HFFc6 (cell line): Measurements from ENCODE around the gene IHH. TPM values are rescaled to one million over a fixed set of nuclear protein-coding genes. Genes with fewer than 3 reads are reported as not detected.
A peak's percentile ranks its signal among the peaks of the same experiment; 100 is the strongest.

Experiments
- DNase-seq: peaks from one replicate; pipeline ENCODE4 v3.0.0-alpha.2; 2018
- H3K27ac Mint-ChIP-seq: 2 replicates; pipeline ENCODE4 v1.8.0; 2020; ENCODE audit warnings: mild to moderate bottlenecking, mixed read lengths
- H3K27me3 Mint-ChIP-seq: 2 replicates; pipeline ENCODE4 v1.8.0; 2021; ENCODE audit warnings: mild to moderate bottlenecking, moderate library complexity, mixed read lengths; ENCODE audit not compliant: insufficient read depth
- H3K36me3 Mint-ChIP-seq: 2 replicates; pipeline ENCODE4 v1.8.0; 2021; ENCODE audit warnings: low read depth, mixed read lengths
- H3K4me1 Mint-ChIP-seq: 2 replicates; pipeline ENCODE4 v1.8.0; 2020; ENCODE audit warnings: low read depth, mixed read lengths
- H3K4me3 Mint-ChIP-seq: 2 replicates; pipeline ENCODE4 v1.8.0; 2020; ENCODE audit warnings: mild to moderate bottlenecking, moderate library complexity, mixed read lengths
- H3K9me3 Mint-ChIP-seq: 2 replicates; pipeline ENCODE4 v1.8.0; 2020; ENCODE audit warnings: mild to moderate bottlenecking, mixed read lengths
- total RNA-seq, 6 experiments: library from RNA; stranded (reverse); fragmentation: NEBNext Ultra II Directional; extraction: Animal tissue kit (Norgen Biotek cat#: 25700); gene quantifications; 2 replicates in 1 of 6; 3 replicates in 5 of 6; pipeline ENCODE4 v1.2.3, GENCODE V29; 2021
- TF ChIP-seq, protein P1 (sequence below): fragments of 200-600 bp; sonication (generic); IDR thresholded peaks from 2 replicates; pipeline ENCODE4 v1.5.0; 2021; ENCODE audit warnings: antibody characterized with exemption, mild to moderate bottlenecking

Gene IHH
- total RNA-seq, 6 experiments from 2014 or later = not detected

DNA sequence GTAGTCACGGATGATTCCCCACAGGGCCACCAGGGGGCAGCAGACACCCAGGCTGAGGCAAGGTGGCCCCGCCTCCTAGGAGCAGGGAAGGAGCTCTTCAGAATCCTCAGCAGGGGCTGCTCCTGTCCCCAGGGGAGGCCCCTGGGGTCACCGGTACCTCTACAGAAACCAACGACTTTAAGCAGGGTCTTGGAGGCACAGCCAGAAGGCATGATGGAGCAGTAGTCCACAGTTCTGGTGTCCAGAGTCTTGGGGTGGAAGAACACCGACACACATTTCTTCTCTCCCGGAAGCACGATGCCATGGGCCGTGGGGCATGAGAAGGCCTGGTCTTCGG is 30.9 kb downstream of the IHH start:
- DNase-seq = peak; percentile 47
- H3K9me3 Mint-ChIP-seq = no peaks in the 10 kb centered on the region
- TF ChIP-seq, protein P1, sequence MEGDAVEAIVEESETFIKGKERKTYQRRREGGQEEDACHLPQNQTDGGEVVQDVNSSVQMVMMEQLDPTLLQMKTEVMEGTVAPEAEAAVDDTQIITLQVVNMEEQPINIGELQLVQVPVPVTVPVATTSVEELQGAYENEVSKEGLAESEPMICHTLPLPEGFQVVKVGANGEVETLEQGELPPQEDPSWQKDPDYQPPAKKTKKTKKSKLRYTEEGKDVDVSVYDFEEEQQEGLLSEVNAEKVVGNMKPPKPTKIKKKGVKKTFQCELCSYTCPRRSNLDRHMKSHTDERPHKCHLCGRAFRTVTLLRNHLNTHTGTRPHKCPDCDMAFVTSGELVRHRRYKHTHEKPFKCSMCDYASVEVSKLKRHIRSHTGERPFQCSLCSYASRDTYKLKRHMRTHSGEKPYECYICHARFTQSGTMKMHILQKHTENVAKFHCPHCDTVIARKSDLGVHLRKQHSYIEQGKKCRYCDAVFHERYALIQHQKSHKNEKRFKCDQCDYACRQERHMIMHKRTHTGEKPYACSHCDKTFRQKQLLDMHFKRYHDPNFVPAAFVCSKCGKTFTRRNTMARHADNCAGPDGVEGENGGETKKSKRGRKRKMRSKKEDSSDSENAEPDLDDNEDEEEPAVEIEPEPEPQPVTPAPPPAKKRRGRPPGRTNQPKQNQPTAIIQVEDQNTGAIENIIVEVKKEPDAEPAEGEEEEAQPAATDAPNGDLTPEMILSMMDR = peak; percentile 99
- H3K36me3 Mint-ChIP-seq = no peaks in the 10 kb centered on the region
- H3K4me3 Mint-ChIP-seq = no peak overlapping the region
- H3K27me3 Mint-ChIP-seq = peaks cover 45% of the 10 kb centered on the region
- no peak overlapping the region for H3K27ac Mint-ChIP-seq
- H3K4me1 Mint-ChIP-seq = no peaks in the 10 kb centered on the region

DNA sequence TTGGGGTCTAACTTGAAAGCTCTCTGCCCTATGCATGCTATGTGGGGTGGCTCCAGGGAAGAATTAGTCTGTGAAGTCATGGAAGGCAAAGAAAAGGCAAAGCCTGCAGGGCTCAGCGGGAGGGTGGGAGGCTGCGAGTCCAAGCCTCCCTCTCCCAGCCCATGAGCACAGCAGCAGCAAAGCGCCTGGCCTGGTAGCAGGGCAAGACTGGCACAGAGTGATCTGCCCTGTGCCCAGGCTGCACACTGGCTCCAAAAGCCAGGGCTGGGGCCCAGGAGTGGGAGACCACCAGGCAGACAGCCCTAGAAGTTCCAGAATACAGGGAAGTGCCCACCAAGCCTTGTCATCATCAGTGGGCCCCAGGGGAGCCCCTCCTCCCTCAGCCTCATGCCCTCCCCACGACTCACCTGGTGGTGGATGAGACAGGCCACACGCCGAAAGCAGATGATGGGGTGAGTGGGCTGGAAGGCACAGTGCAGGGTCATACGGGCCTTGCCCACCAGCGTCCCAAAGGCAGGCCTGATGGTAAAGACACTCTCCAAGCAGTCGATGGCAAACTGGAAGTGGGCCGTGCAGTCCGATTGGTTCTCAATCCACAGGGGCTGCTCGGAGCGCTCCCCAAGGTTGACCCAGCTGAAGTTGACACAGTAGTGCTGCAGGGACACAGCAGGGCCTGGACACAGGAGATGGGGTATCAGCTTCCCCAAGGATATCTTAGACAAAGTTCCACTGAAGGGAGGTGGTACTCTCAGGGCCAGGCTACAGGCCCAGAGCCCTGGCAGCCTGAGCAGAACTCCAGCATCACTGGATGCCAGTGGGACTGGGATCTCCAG is 31.5 kb downstream of the IHH start:
- Mint-ChIP-seq H3K27ac (no peak overlapping the region), H3K36me3 (no peaks in the 10 kb centered on the region), H3K9me3 (no peaks in the 10 kb centered on the region), H3K4me3 (no peak overlapping the region), H3K27me3 (peaks cover 49% of the 10 kb centered on the region), H3K4me1 (no peaks in the 10 kb centered on the region)
- TF ChIP-seq, protein P1 = no peak
- no peak for DNase-seq

DNA sequence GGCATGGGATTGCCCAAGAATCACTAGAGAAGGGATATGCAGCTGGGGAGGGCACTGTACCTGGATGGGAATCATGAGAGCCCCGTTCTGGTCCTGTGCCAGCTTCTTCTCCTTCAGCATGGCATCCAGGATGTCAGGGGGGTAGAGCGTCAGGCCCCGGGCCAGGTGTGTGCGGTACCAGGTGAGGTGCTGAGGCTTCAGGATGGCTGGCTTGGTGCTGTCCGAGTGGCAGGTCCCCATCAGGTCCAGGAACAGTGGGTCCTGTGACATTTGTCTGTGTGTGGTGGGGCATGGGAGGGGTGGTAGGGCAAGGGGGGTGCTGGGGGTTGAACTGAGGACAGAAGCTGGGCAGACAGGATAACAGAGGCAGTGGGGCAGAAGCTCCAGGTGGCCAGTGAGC is 32.6 kb downstream of the IHH start:
- Mint-ChIP-seq H3K4me1 (no peaks in the 10 kb centered on the region), H3K4me3 (no peak overlapping the region), H3K9me3 (no peaks in the 10 kb centered on the region), H3K27me3 (peaks cover 53% of the 10 kb centered on the region), H3K27ac (no peak overlapping the region), H3K36me3 (no peaks in the 10 kb centered on the region)
- TF ChIP-seq, protein P1 = no peak
- no peak for DNase-seq

DNA sequence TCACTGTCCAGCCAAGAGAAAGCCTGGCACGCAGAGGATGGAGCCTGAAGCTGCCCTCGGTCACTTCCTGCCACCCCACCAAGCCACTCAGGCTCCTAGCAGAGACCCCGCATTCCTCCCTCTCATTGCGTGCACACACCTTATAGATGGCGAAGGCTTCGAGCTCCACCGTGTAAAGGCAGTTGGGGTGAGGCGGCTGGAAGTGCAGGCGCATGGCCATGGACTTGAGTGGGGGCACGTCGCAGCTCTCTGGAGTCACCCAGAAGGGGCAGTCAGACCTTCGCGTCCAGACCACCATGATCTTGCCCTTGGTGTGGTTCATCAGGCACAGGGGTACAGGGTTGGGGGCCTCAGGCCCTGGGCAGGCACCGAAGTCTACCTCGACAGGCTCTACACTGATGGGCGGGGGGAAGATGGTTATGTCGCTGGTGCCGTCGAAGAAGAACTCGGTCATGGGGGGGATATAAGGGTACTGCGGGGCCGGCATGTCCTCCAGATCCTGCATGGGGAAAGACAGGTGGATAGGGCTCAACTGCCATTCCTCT is 33.1 kb downstream of the IHH start:
- Mint-ChIP-seq H3K4me1 (no peaks in the 10 kb centered on the region), H3K27me3 (peaks cover 50% of the 10 kb centered on the region), H3K4me3 (no peak overlapping the region), H3K9me3 (no peaks in the 10 kb centered on the region), H3K27ac (no peak overlapping the region), H3K36me3 (no peaks in the 10 kb centered on the region)
- DNase-seq = no peak
- TF ChIP-seq, protein P1 = no peak

DNA sequence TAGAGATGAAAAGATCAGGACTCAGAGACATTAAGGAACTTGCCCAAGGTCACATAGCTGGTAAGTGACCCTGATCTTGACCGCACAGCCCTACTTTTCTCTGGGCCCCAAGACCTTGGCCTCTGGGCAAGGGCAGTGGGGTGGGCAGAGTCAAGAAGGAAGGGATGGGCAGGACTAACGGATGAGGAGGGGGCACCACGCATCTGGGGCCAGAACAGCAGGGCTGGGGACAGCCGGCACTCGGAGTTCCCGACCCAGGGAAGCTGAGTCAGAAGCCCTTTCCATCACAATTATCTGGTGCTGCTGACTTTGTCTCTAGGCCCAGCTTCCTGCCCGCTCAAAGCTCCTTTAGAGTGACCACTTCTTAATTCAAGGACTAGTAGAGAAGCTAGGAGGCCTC is 33.8 kb downstream of the IHH start:
- no peaks in the 10 kb centered on the region for H3K36me3 Mint-ChIP-seq
- TF ChIP-seq, protein P1 = no peak
- H3K4me3 Mint-ChIP-seq = no peak overlapping the region
- H3K4me1 Mint-ChIP-seq = no peaks in the 10 kb centered on the region
- peaks cover 47% of the 10 kb centered on the region for H3K27me3 Mint-ChIP-seq
- no peaks in the 10 kb centered on the region for H3K9me3 Mint-ChIP-seq
- DNase-seq = no peak
- H3K27ac Mint-ChIP-seq = no peak overlapping the region
